Measurements from ENCODE around the gene MGRN1. TPM values are rescaled to one million over a fixed set of nuclear protein-coding genes. Genes with fewer than 3 reads are reported as not detected.

MGRN1 gene
- total and polyA plus RNA-seq, 3 donors from 2014 or later = 34.7 to 91.1 (median 89.7) TPM

- no peak for TF ChIP-seq POLR2A (IDR thresholded peaks at IDR 0.05)
- TF ChIP-seq CTCF (IDR thresholded peaks at IDR 0.05) = no peak
- 91% methylated on average over 18 to 21 of the region's 22 CpGs for WGBS, 2 donors
- intact Hi-C loops (cut with DNase I; ENCODE audit: low total_unique reads) = loop anchor here (10.0 kb wide), 1 partner anchor 157 kb away; the partner anchor contains the start of gene ZNF500
Measured at GRCh38 chr16:4607841-4608703, 16.6 kb upstream of the MGRN1 start.

GRCh38 chr16:4608704-4608980 is 16.0 kb upstream of the MGRN1 start:
- Histone ChIP-seq H3K36me3 (ENCODE audit: low read depth, missing control alignments) (no peaks in the 10 kb centered on the region), H3K27me3 (no peaks in the 10 kb centered on the region), H3K4me1 (peaks cover 14% of the 10 kb centered on the region), H3K4me3 (no peak overlapping the region), H3K9me3 (no peaks in the 10 kb centered on the region), H3K27ac (no peak overlapping the region)
- TF ChIP-seq CTCF (IDR thresholded peaks at IDR 0.05) = no peak
- TF ChIP-seq POLR2A (IDR thresholded peaks at IDR 0.05) = no peak
- DNase-seq = no peak
- 87 to 92% methylated on average over 7 to 8 of the region's 8 CpGs for WGBS, 2 donors
- intact Hi-C loops (cut with DNase I; ENCODE audit: low total_unique reads) = loop anchor here (10.0 kb wide), 1 partner anchor 156 kb away; the partner anchor contains the start of gene ZNF500

More at GRCh38 chr16:4607841-4608703, 16.6 kb upstream of the MGRN1 start:
- DNase-seq = no peak
- no peaks in the 10 kb centered on the region for H3K9me3 ChIP-seq
- no peak overlapping the region for H3K27ac ChIP-seq
- no peaks in the 10 kb centered on the region for H3K36me3 ChIP-seq (ENCODE audit: low read depth, missing control alignments)
- H3K4me3 ChIP-seq = no peak overlapping the region
- H3K4me1 ChIP-seq = peaks cover 8% of the 10 kb centered on the region
- no peaks in the 10 kb centered on the region for H3K27me3 ChIP-seq

- no peaks in the 10 kb centered on the region for H3K9me3 ChIP-seq
- intact Hi-C loops (cut with DNase I; ENCODE audit: low total_unique reads) = loop anchor here (10.0 kb wide), 2 partner anchors 85 to 155 kb away; partner anchors contain the start of genes NUDT16L1 and ZNF500
- peaks cover 15% of the 10 kb centered on the region for H3K4me1 ChIP-seq
- WGBS, 2 donors = 84 to 92% methylated on average over 19 to 44 of the region's 45 CpGs
- TF ChIP-seq CTCF (IDR thresholded peaks at IDR 0.05) (no peak), POLR2A (IDR thresholded peaks at IDR 0.05) (no peak)
- H3K27me3 ChIP-seq = no peaks in the 10 kb centered on the region
- no peak overlapping the region for H3K27ac ChIP-seq
- H3K36me3 ChIP-seq (ENCODE audit: low read depth, missing control alignments) = no peaks in the 10 kb centered on the region
- no peak overlapping the region for H3K4me3 ChIP-seq
- DNase-seq = no peak
Measured at GRCh38 chr16:4609200-4610010, 15.2 kb upstream of the MGRN1 start.

DNA sequence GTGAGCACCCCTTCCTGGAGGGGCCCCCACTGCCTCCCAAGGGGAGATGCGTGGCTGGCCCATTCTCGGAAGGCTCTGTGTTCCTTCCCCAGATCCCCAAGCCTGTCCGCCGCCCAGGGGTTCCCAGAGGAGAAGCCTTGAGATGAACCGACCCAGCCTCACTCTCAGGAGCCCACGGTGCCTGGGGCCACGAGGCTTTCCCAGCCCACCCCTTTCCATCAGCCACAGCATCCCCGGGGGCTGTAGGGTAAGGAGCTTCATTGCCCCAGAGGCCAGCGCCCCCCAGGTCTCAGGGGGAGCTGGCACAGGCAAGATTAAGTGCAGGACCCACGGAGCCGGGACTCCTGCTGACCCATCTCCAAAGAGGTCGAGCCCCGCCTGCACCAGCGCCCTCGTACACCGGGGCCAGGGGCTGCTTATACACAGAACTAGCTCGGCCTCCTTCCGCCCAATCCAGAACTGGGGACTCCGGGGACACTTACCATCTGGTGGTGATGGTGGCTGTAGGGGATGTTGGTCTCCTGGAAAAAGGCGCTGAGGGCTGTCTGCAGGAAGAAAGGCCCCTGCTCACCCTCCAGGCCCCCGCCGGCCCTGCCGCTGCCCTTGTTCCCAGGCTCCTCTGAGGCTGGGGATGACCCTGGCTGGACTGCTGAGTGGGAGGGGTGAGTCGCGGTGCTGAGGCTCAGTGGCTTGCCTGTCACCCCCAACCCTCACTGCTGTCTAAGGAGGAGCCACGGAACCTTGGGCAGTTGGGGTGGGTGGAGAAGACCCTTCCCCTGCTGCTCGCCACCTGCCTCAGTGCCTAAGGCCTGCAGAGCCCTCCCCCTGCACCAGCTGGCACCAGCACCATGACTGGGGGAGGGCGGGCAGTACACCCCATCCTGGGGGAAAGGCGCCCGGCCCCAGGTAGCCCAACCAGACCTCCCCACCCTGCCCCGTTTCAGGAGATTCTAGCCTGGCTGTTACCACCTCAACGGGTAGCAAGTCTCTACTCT is 14.3 kb upstream of the MGRN1 start:
- no peak overlapping the region for H3K27ac ChIP-seq
- no peaks in the 10 kb centered on the region for H3K27me3 ChIP-seq
- WGBS, 2 donors = 77 to 86% methylated on average over 14 to 32 of the region's 32 CpGs
- H3K4me1 ChIP-seq = peaks cover 19% of the 10 kb centered on the region
- no peaks in the 10 kb centered on the region for H3K9me3 ChIP-seq
- intact Hi-C loops (cut with DNase I; ENCODE audit: low total_unique reads) = loop anchor here (10.0 kb wide), 1 partner anchor 84 kb away; the partner anchor contains the start of gene NUDT16L1
- H3K36me3 ChIP-seq (ENCODE audit: low read depth, missing control alignments) = no peaks in the 10 kb centered on the region
- no peak for TF ChIP-seq POLR2A (IDR thresholded peaks at IDR 0.05)
- TF ChIP-seq CTCF (IDR thresholded peaks at IDR 0.05) = no peak
- DNase-seq = no peak
- H3K4me3 ChIP-seq = no peak overlapping the region

All from testis (tissue), 3 donors.